ENCODE data around the gene TRIM7. TPM values are rescaled to one million over a fixed set of nuclear protein-coding genes. Genes with fewer than 3 reads are reported as not detected.

Gene TRIM7
- total and polyA plus RNA-seq, 9 of the 15 experiments (the other 6 are each of a cell fraction or from before 2014, with no cell fraction given) = 2.6 to 14.9 (median 8.9) TPM

DNA sequence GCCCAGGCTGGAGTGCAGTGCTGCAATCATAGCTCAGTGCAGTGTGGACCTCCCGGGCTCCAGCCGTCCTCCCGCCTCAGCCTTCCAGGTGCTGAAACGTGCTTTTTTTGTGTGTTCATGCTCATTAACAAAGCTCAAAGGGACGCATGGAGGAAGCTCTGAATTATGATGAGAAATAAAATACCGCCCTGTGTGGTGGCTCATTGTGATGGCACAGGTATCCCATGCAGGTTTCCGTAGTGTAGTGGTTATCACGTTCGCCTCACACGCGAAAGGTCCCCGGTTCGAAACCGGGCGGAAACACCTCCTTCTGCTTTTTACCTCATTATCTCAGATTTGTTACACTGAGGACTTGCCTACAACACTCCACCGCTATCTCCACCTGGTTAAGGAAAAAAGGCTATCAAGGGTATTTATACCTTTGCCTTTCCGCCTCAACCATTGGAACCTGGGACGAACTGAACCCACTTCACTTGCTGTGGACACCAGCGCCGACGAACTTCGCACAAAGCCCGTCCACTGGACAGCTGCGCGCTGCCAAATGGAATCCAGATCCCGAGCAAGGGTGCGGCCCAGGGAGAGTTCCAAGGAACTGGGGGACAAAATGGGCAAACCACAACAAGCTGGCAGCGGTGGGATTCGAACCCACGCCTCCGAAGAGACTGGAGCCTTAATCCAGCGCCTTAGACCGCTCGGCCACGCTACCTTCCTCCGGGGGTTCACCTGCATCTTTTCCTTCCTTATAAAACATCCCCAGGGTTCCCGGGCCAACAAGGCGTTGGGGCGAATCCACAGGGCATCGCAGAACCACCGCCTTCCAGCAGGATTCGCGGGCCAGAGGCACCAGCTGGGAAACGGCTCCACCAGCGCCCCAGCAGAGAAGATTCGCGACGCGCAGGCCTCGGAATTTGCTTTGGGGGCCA is 31.3 kb downstream of the TRIM7 start (continued):
- TF ChIP-seq, protein P1, sequence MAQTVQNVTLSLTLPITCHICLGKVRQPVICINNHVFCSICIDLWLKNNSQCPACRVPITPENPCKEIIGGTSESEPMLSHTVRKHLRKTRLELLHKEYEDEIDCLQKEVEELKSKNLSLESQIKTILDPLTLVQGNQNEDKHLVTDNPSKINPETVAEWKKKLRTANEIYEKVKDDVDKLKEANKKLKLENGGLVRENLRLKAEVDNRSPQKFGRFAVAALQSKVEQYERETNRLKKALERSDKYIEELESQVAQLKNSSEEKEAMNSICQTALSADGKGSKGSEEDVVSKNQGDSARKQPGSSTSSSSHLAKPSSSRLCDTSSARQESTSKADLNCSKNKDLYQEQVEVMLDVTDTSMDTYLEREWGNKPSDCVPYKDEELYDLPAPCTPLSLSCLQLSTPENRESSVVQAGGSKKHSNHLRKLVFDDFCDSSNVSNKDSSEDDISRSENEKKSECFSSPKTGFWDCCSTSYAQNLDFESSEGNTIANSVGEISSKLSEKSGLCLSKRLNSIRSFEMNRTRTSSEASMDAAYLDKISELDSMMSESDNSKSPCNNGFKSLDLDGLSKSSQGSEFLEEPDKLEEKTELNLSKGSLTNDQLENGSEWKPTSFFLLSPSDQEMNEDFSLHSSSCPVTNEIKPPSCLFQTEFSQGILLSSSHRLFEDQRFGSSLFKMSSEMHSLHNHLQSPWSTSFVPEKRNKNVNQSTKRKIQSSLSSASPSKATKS (CRISPR knock-in tag; IDR thresholded peaks at IDR 0.05) = no peak
- TF ChIP-seq RB1 (IDR thresholded peaks at IDR 0.05; ENCODE audit: low read depth) (peak; percentile 26; the same call in 1 of the 2 replicates), TCF7 (IDR thresholded peaks at IDR 0.05; ENCODE audit: borderline replicate concordance) (no peak), TEAD2 (tag; IDR thresholded peaks at IDR 0.05) (no peak), HMG20A (CRISPR knock-in tag; conservative IDR thresholded peaks at IDR 0.05) (no peak), EGR1 (conservative IDR thresholded peaks at IDR 0.05) (peak; percentile 94), POU5F1 (IDR thresholded peaks at IDR 0.05; ENCODE audit: borderline replicate concordance, low read depth, low read length, partially characterized antibody) (no peak), WHSC1 (IDR thresholded peaks at IDR 0.05; ENCODE audit: low read length) (no peak), BMI1 (IDR thresholded peaks at IDR 0.05; ENCODE audit: low read length) (no peak), NFIC (IDR thresholded peaks at IDR 0.05) (peak; percentile 54), HNRNPLL (IDR thresholded peaks at IDR 0.05; ENCODE audit: low read depth, low read length, poor library complexity, severe bottlenecking) (no peak), POLR3A (IDR thresholded peaks at IDR 0.05; ENCODE audit: borderline replicate concordance, extremely low read depth, insufficient read depth, insufficient read length) (peak; percentile 80), XRCC3 (IDR thresholded peaks at IDR 0.05) (no peak), XRCC4 (IDR thresholded peaks at IDR 0.05; ENCODE audit: extremely low read depth, insufficient read depth, insufficient read length) (no peak)
- TF ChIP-seq, protein P2, sequence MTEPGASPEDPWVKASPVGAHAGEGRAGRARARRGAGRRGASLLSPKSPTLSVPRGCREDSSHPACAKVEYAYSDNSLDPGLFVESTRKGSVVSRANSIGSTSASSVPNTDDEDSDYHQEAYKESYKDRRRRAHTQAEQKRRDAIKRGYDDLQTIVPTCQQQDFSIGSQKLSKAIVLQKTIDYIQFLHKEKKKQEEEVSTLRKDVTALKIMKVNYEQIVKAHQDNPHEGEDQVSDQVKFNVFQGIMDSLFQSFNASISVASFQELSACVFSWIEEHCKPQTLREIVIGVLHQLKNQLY (CRISPR knock-in tag; conservative IDR thresholded peaks at IDR 0.05) = no peak
- TF ChIP-seq, protein P3, sequence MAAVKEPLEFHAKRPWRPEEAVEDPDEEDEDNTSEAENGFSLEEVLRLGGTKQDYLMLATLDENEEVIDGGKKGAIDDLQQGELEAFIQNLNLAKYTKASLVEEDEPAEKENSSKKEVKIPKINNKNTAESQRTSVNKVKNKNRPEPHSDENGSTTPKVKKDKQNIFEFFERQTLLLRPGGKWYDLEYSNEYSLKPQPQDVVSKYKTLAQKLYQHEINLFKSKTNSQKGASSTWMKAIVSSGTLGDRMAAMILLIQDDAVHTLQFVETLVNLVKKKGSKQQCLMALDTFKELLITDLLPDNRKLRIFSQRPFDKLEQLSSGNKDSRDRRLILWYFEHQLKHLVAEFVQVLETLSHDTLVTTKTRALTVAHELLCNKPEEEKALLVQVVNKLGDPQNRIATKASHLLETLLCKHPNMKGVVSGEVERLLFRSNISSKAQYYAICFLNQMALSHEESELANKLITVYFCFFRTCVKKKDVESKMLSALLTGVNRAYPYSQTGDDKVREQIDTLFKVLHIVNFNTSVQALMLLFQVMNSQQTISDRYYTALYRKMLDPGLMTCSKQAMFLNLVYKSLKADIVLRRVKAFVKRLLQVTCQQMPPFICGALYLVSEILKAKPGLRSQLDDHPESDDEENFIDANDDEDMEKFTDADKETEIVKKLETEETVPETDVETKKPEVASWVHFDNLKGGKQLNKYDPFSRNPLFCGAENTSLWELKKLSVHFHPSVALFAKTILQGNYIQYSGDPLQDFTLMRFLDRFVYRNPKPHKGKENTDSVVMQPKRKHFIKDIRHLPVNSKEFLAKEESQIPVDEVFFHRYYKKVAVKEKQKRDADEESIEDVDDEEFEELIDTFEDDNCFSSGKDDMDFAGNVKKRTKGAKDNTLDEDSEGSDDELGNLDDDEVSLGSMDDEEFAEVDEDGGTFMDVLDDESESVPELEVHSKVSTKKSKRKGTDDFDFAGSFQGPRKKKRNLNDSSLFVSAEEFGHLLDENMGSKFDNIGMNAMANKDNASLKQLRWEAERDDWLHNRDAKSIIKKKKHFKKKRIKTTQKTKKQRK (IDR thresholded peaks at IDR 0.05; ENCODE audit: borderline replicate concordance, low read depth, low read length) = no peak
- TF ChIP-seq, protein P4, sequence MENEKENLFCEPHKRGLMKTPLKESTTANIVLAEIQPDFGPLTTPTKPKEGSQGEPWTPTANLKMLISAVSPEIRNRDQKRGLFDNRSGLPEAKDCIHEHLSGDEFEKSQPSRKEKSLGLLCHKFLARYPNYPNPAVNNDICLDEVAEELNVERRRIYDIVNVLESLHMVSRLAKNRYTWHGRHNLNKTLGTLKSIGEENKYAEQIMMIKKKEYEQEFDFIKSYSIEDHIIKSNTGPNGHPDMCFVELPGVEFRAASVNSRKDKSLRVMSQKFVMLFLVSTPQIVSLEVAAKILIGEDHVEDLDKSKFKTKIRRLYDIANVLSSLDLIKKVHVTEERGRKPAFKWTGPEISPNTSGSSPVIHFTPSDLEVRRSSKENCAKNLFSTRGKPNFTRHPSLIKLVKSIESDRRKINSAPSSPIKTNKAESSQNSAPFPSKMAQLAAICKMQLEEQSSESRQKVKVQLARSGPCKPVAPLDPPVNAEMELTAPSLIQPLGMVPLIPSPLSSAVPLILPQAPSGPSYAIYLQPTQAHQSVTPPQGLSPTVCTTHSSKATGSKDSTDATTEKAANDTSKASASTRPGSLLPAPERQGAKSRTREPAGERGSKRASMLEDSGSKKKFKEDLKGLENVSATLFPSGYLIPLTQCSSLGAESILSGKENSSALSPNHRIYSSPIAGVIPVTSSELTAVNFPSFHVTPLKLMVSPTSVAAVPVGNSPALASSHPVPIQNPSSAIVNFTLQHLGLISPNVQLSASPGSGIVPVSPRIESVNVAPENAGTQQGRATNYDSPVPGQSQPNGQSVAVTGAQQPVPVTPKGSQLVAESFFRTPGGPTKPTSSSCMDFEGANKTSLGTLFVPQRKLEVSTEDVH (IDR thresholded peaks at IDR 0.05; ENCODE audit: low read depth, partially characterized antibody) = no peak
- TF ChIP-seq, protein P5, sequence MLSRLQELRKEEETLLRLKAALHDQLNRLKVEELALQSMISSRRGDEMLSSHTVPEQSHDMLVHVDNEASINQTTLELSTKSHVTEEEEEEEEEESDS (CRISPR knock-in tag; IDR thresholded peaks at IDR 0.05) = no peak
